Measurements from ENCODE around the gene GGTA1. TPM values are rescaled to one million over a fixed set of nuclear protein-coding genes. Genes with fewer than 3 reads are reported as not detected.

GGTA1 gene
- total and polyA plus RNA-seq, 5 donors from 2014 or later: 0.69 TPM; not detected in 4

GRCh38 chr9:121424024-121424432 lies 75.6 kb downstream of the GGTA1 start:
- Mint-ChIP-seq H3K4me3 (no peak overlapping the region), H3K4me1 (no peaks in the 10 kb centered on the region), H3K9me3 (peaks cover 0 to 9% (median 4%) of the 10 kb centered on the region in 7 donors), H3K27me3 (peaks cover 27% of the 10 kb centered on the region), H3K36me3 (no peaks in the 10 kb centered on the region), H3K27ac (no peak overlapping the region)
- no peaks in the 10 kb centered on the region for H3K36me3 ChIP-seq (ENCODE audit: control insufficient read depth, insufficient read depth, low read length)
- H3K27ac ChIP-seq (ENCODE audit: insufficient read depth, low read length, poor library complexity, severe bottlenecking): no peak overlapping the region
- no peaks in the 10 kb centered on the region for H3K4me1 ChIP-seq (ENCODE audit: control insufficient read depth, insufficient read depth, low read length, poor library complexity, severe bottlenecking)
- no peak for ATAC-seq (ENCODE audit: low read depth in 2 of 2)
- peaks cover 0 to 4% of the 10 kb centered on the region in 2 experiments for H3K9me3 ChIP-seq (ENCODE audit: control insufficient read depth in 2 of 2, low read length in 2 of 2)
- DNase-seq: no peak
- peaks cover 16% of the 10 kb centered on the region for H3K27me3 ChIP-seq (ENCODE audit: control insufficient read depth, insufficient read depth, low read length)
- H3K4me3 ChIP-seq (ENCODE audit: low read depth, low read length): no peak overlapping the region

- DNase-seq: no peak
- no peaks in the 10 kb centered on the region for H3K4me1 Mint-ChIP-seq
- Histone ChIP-seq H3K27ac (ENCODE audit: insufficient read depth, low read length, poor library complexity, severe bottlenecking) (no peak overlapping the region), H3K4me3 (ENCODE audit: low read depth, low read length) (no peak overlapping the region), H3K36me3 (ENCODE audit: control insufficient read depth, insufficient read depth, low read length) (no peaks in the 10 kb centered on the region), H3K9me3 (ENCODE audit: control insufficient read depth in 2 of 2, low read length in 2 of 2) (no peaks in the 10 kb centered on the region), H3K4me1 (ENCODE audit: control insufficient read depth, insufficient read depth, low read length, poor library complexity, severe bottlenecking) (no peaks in the 10 kb centered on the region), H3K27me3 (ENCODE audit: control insufficient read depth, insufficient read depth, low read length) (peaks cover 2% of the 10 kb centered on the region)
- no peak overlapping the region for H3K4me3 Mint-ChIP-seq
- H3K9me3 Mint-ChIP-seq: no peaks in the 10 kb centered on the region
- no peak overlapping the region for H3K27ac Mint-ChIP-seq
- no peak for ATAC-seq (ENCODE audit: low read depth in 2 of 2)
- H3K36me3 Mint-ChIP-seq: no peaks in the 10 kb centered on the region
- peaks cover 20% of the 10 kb centered on the region for H3K27me3 Mint-ChIP-seq
Observed at GRCh38 chr9:121411993-121412392, 87.7 kb downstream of the GGTA1 start.

DNA sequence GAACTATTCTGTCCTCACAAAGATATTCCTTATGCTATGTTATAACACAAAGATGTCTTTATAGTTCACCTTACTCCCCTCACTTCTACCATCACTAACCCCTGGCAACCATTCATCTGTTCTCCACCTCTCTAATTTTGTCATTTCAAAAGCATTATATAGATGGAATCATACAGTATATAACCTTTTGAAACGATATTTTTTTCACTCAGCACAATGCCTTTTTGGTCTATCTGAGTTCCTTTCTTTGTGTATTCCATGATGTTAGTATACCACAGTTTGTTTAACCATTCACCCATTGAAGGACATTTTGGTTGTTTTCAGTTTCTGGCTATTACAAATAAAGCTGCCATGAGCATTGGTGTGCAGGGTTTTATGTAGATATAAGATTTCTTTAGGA lies 93.7 kb downstream of the GGTA1 start:
- Histone ChIP-seq H3K4me1 (ENCODE audit: control insufficient read depth, insufficient read depth, low read length, poor library complexity, severe bottlenecking) (no peaks in the 10 kb centered on the region), H3K27me3 (ENCODE audit: control insufficient read depth, insufficient read depth, low read length) (peaks cover 7% of the 10 kb centered on the region), H3K4me3 (ENCODE audit: low read depth, low read length) (no peak overlapping the region), H3K9me3 (ENCODE audit: control insufficient read depth in 2 of 2, low read length in 2 of 2) (peaks cover 6 to 7% of the 10 kb centered on the region in 2 experiments), H3K27ac (ENCODE audit: insufficient read depth, low read length, poor library complexity, severe bottlenecking) (no peak overlapping the region), H3K36me3 (ENCODE audit: control insufficient read depth, insufficient read depth, low read length) (no peaks in the 10 kb centered on the region)
- H3K4me3 Mint-ChIP-seq: no peak overlapping the region
- no peaks in the 10 kb centered on the region for H3K36me3 Mint-ChIP-seq
- no peak for ATAC-seq (ENCODE audit: low read depth in 2 of 2)
- peaks cover 0 to 5% (median 2%) of the 10 kb centered on the region in 7 donors for H3K9me3 Mint-ChIP-seq
- DNase-seq: no peak
- no peaks in the 10 kb centered on the region for H3K4me1 Mint-ChIP-seq
- H3K27ac Mint-ChIP-seq: no peak overlapping the region
- H3K27me3 Mint-ChIP-seq: peaks cover 21% of the 10 kb centered on the region

Other genes starting within 250 kb of the GGTA1 start
- 12.1 TPM for gene GSN, start 231.7 kb downstream of the GGTA1 start, total RNA-seq
- 1 to 10 TPM; 2.7 to 6.3 (median 4.9) TPM for gene GSN, start 231.7 kb downstream of the GGTA1 start, polyA plus RNA-seq
- 29.9 TPM for gene STOM, start 129.6 kb downstream of the GGTA1 start, total RNA-seq
- 10 to 100 TPM; 22.3 to 25.1 (median 23.5) TPM for gene STOM, start 129.6 kb downstream of the GGTA1 start, polyA plus RNA-seq
- not detected for gene DAB2IP, start 151.8 kb upstream of the GGTA1 start, total RNA-seq
- not detected for gene DAB2IP, start 151.8 kb upstream of the GGTA1 start, polyA plus RNA-seq

Data from CD4-positive, CD25-positive, alpha-beta regulatory T cell (primary cell).